ENCODE results near the gene RBMS1. TPM values are rescaled to one million over a fixed set of nuclear protein-coding genes. Genes with fewer than 3 reads are reported as not detected.

Gene RBMS1
- total RNA-seq, 2 donors from 2014 or later: 6.3 to 21.1 TPM

DNA sequence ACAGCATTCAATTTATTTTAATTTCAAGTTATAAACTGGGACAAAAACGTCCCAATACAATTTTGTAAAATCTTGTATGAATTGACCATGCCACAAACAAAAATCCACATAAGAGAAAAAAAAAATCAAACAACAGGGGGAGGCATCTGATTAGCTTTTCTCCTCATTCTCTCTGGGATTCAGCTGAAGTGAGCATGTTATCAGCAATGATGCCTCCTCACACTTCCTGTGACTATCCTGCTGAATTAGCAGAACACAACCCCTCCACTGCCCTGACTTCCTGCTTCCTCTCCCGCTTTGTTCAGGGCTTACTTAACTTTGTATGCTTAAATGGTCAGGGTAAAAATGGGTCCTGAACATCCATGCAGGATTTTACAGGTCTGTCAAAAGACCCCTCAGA, 161.3 kb downstream of the RBMS1 start:
- Histone ChIP-seq H3K4me1 (no peaks in the 10 kb centered on the region), H3K4me3 (no peak overlapping the region), H3K9me3 (no peaks in the 10 kb centered on the region), H3K27ac (no peak overlapping the region), H3K27me3 (no peaks in the 10 kb centered on the region), H3K9ac (ENCODE audit: low read depth in 2 of 2, low read length in 2 of 2) (no peak overlapping the region), H3K36me3 (no peaks in the 10 kb centered on the region)
- intact Hi-C loops (cut with DNase I): no loop called here
- TF ChIP-seq, protein P1, sequence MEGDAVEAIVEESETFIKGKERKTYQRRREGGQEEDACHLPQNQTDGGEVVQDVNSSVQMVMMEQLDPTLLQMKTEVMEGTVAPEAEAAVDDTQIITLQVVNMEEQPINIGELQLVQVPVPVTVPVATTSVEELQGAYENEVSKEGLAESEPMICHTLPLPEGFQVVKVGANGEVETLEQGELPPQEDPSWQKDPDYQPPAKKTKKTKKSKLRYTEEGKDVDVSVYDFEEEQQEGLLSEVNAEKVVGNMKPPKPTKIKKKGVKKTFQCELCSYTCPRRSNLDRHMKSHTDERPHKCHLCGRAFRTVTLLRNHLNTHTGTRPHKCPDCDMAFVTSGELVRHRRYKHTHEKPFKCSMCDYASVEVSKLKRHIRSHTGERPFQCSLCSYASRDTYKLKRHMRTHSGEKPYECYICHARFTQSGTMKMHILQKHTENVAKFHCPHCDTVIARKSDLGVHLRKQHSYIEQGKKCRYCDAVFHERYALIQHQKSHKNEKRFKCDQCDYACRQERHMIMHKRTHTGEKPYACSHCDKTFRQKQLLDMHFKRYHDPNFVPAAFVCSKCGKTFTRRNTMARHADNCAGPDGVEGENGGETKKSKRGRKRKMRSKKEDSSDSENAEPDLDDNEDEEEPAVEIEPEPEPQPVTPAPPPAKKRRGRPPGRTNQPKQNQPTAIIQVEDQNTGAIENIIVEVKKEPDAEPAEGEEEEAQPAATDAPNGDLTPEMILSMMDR (IDR thresholded peaks at IDR 0.05): no peak
- no peak for DNase-seq

DNA sequence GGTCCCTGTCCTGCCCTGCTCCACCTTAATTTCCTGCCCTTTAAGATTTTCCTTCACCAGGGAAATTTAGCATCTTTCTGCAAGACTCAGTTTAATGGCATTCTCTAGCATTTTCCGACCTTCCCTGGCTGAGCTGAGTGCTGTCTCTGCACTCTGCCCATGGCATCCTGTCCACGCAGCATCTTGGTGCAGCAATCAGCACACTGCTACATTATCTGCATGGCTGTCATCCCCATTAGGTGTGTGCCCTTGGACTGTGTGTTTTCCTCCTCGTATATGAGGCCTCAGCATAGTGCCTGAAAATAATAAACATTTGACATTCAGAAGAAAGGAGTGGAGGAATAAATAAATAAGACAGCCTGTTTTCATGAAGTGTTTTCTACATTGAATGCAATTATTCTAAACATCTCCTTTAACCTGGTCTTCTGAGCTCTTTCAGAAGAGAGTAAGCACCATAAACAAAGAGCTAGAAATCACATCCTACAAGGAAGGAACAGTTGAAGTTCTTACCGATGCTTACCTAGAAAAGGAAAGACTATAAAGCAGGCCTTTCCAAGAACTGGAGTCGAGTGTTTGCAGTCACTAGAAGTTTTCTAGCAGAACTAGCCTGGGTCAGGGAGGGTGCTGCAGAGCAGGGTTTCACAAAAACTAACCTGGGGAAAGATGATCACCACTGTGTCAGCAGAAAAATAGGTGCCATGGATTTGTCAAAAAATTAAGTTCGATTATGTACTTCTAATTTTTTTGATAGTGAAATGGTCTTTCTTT, 162.2 kb downstream of the RBMS1 start:
- Histone ChIP-seq H3K9ac (ENCODE audit: low read depth in 2 of 2, low read length in 2 of 2) (no peak overlapping the region), H3K4me1 (no peaks in the 10 kb centered on the region), H3K36me3 (no peaks in the 10 kb centered on the region), H3K4me3 (no peak overlapping the region), H3K27me3 (no peaks in the 10 kb centered on the region), H3K9me3 (no peaks in the 10 kb centered on the region), H3K27ac (no peak overlapping the region)
- intact Hi-C loops (cut with DNase I): no loop called here
- TF ChIP-seq, protein P1 (IDR thresholded peaks at IDR 0.05): no peak
- DNase-seq: no peak

DNA sequence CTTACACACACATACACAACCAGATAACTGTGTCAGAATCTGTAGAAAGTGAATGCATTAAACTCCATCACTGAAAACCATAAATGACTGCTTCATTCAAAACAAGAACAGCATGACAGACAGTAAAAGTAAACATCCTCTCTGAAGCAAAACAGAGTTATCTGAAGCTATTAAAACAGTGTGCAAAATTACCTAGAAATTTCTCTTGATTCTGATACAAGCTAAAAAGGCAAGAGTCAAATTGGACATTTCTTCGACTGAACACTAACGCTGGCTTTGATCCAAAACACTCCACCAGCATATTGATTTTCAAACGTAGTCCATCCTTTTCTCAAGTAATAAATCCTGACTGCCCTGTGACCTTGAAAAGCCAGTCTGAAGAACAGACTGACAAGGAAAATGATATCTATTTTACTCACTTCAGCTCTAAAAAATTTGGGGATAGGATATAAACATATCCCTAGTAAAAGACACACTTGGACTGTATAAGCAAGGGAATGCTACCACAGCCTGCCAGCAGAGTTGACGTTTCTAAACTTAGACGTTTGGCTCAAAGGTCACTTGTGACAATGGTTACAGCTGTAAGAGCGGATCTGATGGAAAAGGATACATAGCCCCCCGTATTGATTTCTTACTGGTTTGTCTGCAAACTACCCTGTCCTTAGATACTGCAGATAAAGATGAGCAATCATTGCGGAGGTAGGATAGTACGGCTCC, 164.6 kb downstream of the RBMS1 start:
- H3K4me1 ChIP-seq: peaks cover 2% of the 10 kb centered on the region
- no peak overlapping the region for H3K9ac ChIP-seq (ENCODE audit: low read depth in 2 of 2, low read length in 2 of 2)
- H3K27me3 ChIP-seq: no peaks in the 10 kb centered on the region
- intact Hi-C loops (cut with DNase I): loop anchor here (10.0 kb wide), 1 partner anchor 646 kb away; no protein-coding TSS in a partner anchor
- DNase-seq: no peak
- H3K27ac ChIP-seq: no peak overlapping the region
- H3K4me3 ChIP-seq: no peak overlapping the region
- TF ChIP-seq, protein P1 (IDR thresholded peaks at IDR 0.05): no peak
- no peaks in the 10 kb centered on the region for H3K9me3 ChIP-seq
- no peaks in the 10 kb centered on the region for H3K36me3 ChIP-seq

DNA sequence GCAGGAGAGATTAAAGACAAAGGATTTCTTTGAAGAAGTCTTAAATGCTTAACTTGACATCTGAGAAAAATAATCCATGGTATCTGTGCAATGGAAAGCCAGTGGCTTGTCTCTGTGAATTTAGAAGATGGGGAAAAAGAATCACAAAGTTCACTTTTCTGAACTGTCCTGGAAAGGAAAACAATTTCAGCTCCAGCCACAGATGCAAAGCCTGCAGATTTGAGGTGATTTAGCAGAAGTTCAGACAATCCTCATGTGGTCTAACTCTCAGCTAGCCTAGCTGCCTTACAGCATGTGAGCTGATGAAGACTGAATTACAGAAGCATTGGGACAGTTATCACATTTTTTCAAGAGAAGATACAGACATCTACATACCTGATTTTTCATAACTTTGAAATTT, 166.8 kb downstream of the RBMS1 start:
- no peak for DNase-seq
- H3K4me3 ChIP-seq: no peak overlapping the region
- TF ChIP-seq, protein P1 (IDR thresholded peaks at IDR 0.05): no peak
- intact Hi-C loops (cut with DNase I): loop anchor here (10.0 kb wide), 1 partner anchor 648 kb away; no protein-coding TSS in a partner anchor
- no peaks in the 10 kb centered on the region for H3K36me3 ChIP-seq
- no peaks in the 10 kb centered on the region for H3K27me3 ChIP-seq
- H3K4me1 ChIP-seq: peaks cover 2% of the 10 kb centered on the region
- no peaks in the 10 kb centered on the region for H3K9me3 ChIP-seq
- no peak overlapping the region for H3K27ac ChIP-seq
- H3K9ac ChIP-seq (ENCODE audit: low read depth in 2 of 2, low read length in 2 of 2): no peak overlapping the region

DNA sequence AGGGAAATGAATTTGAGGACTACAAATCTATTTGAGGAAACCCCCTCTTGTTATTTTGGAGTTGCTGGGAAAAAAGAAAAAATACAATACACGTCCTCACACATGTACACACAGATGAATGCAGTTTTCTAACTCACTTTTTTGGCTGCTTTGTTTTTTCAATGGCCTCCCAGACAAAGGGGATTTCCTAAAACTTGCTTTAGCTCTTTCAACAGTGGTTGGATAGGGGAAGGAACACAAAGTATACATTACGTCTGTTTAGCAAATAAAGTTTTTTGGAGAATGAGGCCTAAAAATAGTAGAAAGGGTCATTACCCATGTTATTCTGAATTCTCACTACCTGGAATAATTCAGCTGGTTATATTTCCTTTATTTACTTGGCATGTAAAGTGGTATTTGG, 168.2 kb downstream of the RBMS1 start:
- H3K9ac ChIP-seq (ENCODE audit: low read depth in 2 of 2, low read length in 2 of 2): no peak overlapping the region
- intact Hi-C loops (cut with DNase I): loop anchor here (10.0 kb wide), 1 partner anchor 649 kb away; no protein-coding TSS in a partner anchor
- H3K27me3 ChIP-seq: no peaks in the 10 kb centered on the region
- no peaks in the 10 kb centered on the region for H3K9me3 ChIP-seq
- H3K4me3 ChIP-seq: no peak overlapping the region
- H3K4me1 ChIP-seq: peaks cover 2% of the 10 kb centered on the region
- H3K27ac ChIP-seq: no peak overlapping the region
- TF ChIP-seq, protein P1 (IDR thresholded peaks at IDR 0.05): no peak
- no peak for DNase-seq
- H3K36me3 ChIP-seq: no peaks in the 10 kb centered on the region
